Measurements from ENCODE around the gene UMAD1. TPM values are rescaled to one million over a fixed set of nuclear protein-coding genes. Genes with fewer than 3 reads are reported as not detected.

Gene UMAD1
- total RNA-seq, 1 donor from 2014 or later: 12.8 TPM

- Mint-ChIP-seq H3K9me3 (ENCODE audit: low read depth) (no peaks in the 10 kb centered on the region), H3K4me1 (ENCODE audit: low read depth) (peaks cover 2% of the 10 kb centered on the region), H3K27me3 (no peaks in the 10 kb centered on the region), H3K4me3 (ENCODE audit: low read depth) (no peak overlapping the region), H3K36me3 (ENCODE audit: insufficient read depth) (no peaks in the 10 kb centered on the region), H3K27ac (no peak overlapping the region)
- DNase-seq (ENCODE audit: low spot score, unreplicated experiment): no peak
- no peak for TF ChIP-seq CTCF (IDR thresholded peaks at IDR 0.05; ENCODE audit: unreplicated experiment)
Observed at GRCh38 chr7:7868572-7868899, 228.0 kb downstream of the UMAD1 start.

- Mint-ChIP-seq H3K27me3 (no peaks in the 10 kb centered on the region), H3K4me1 (ENCODE audit: low read depth) (peaks cover 2% of the 10 kb centered on the region), H3K27ac (no peak overlapping the region), H3K9me3 (ENCODE audit: low read depth) (peaks cover 4% of the 10 kb centered on the region), H3K36me3 (ENCODE audit: insufficient read depth) (peaks cover 5% of the 10 kb centered on the region), H3K4me3 (ENCODE audit: low read depth) (no peak overlapping the region)
- no peak for DNase-seq (ENCODE audit: low spot score, unreplicated experiment)
- TF ChIP-seq CTCF (IDR thresholded peaks at IDR 0.05; ENCODE audit: unreplicated experiment): no peak
Observed at GRCh38 chr7:7869036-7869435, 228.5 kb downstream of the UMAD1 start.

- Mint-ChIP-seq H3K9me3 (ENCODE audit: low read depth) (peaks cover 7% of the 10 kb centered on the region), H3K27ac (no peak overlapping the region), H3K36me3 (ENCODE audit: insufficient read depth) (peaks cover 7% of the 10 kb centered on the region), H3K27me3 (no peaks in the 10 kb centered on the region), H3K4me3 (ENCODE audit: low read depth) (no peak overlapping the region), H3K4me1 (ENCODE audit: low read depth) (peaks cover 2% of the 10 kb centered on the region)
- DNase-seq (ENCODE audit: low spot score, unreplicated experiment): no peak
- no peak for TF ChIP-seq CTCF (IDR thresholded peaks at IDR 0.05; ENCODE audit: unreplicated experiment)
Observed at GRCh38 chr7:7869651-7870050, 229.1 kb downstream of the UMAD1 start.

- no peak for TF ChIP-seq CTCF (IDR thresholded peaks at IDR 0.05; ENCODE audit: unreplicated experiment)
- H3K36me3 Mint-ChIP-seq (ENCODE audit: insufficient read depth): peaks cover 10% of the 10 kb centered on the region
- H3K4me3 Mint-ChIP-seq (ENCODE audit: low read depth): no peak overlapping the region
- H3K4me1 Mint-ChIP-seq (ENCODE audit: low read depth): peaks cover 2% of the 10 kb centered on the region
- H3K9me3 Mint-ChIP-seq (ENCODE audit: low read depth): peaks cover 12% of the 10 kb centered on the region
- no peak overlapping the region for H3K27ac Mint-ChIP-seq
- H3K27me3 Mint-ChIP-seq: no peaks in the 10 kb centered on the region
- no peak for DNase-seq (ENCODE audit: low spot score, unreplicated experiment)
Observed at GRCh38 chr7:7870555-7870954, 230.0 kb downstream of the UMAD1 start.

- Mint-ChIP-seq H3K27me3 (no peaks in the 10 kb centered on the region), H3K36me3 (ENCODE audit: insufficient read depth) (peaks cover 10% of the 10 kb centered on the region), H3K4me3 (ENCODE audit: low read depth) (no peak overlapping the region), H3K4me1 (ENCODE audit: low read depth) (no peaks in the 10 kb centered on the region), H3K9me3 (ENCODE audit: low read depth) (peaks cover 12% of the 10 kb centered on the region), H3K27ac (no peak overlapping the region)
- no peak for DNase-seq (ENCODE audit: low spot score, unreplicated experiment)
- no peak for TF ChIP-seq CTCF (IDR thresholded peaks at IDR 0.05; ENCODE audit: unreplicated experiment)
Observed at GRCh38 chr7:7876419-7876818, 235.9 kb downstream of the UMAD1 start.
